Stomach (tissue), 4 donors: Measurements from ENCODE around the gene BORCS6.

Source experiments
- CTCF ChIP-seq, 7 experiments: fragments of 450-650 bp in 4 of 7; fragments of 200-600 bp in 3 of 7; sonication (generic) in 3 of 7; IDR thresholded peaks; one replicate each; pipeline ENCODE4 v1.5.1; 2016 to 2019; ENCODE audit warnings: antibody characterized with exemption in 7 of 7, control low read depth in 2 of 7, mild to moderate bottlenecking in 1 of 7
- EP300 ChIP-seq: sonication (generic); formaldehyde crosslinking; IDR thresholded peaks from one replicate; pipeline ENCODE4 v1.6.1; 2017; ENCODE audit warnings: antibody characterized with exemption
- POLR2A ChIP-seq, 4 donors: fragments of 450-650 bp; IDR thresholded peaks; one replicate each; pipeline ENCODE4 v1.6.1; 2016; ENCODE audit warnings: antibody characterized with exemption in 4 of 4, control low read depth in 2 of 4, mild to moderate bottlenecking in 1 of 4, moderate library complexity in 1 of 4

DNA sequence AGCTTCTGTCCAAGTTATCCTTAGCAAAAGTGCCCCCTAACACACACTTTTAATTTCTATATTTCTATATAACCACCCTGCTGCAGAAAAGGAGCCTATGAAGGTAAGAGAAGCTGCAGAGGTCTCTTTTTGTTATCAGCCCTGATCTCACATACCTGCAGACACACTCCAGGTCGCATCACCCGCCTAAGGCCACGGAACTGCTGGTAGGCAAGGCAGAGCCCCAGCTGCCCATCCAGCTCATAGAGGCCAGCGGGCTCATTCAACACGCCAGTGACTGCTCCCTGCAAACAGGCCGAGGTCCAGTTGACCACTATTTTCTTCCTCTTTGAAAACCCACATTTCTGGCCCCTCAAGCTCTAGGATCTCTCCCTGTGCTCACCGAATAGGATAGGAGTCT, 45.7 kb upstream of the BORCS6 start:
- TF ChIP-seq POLR2A (IDR thresholded peaks at IDR 0.05) (no peak), EP300 (no peak), CTCF (IDR thresholded peaks at IDR 0.05) (no peak)
